Mesendoderm (in vitro differentiated cells): ENCODE measurements around the gene STK10.

Experiments
- DNase-seq: peaks from one replicate; pipeline ENCODE4 v3.0.0; 2013
- H2AK5ac ChIP-seq: 2 replicates; pipeline ENCODE4 v1.6.1; 2013; ENCODE audit warnings: low read length, inconsistent platforms
- H2BK120ac ChIP-seq: 2 replicates; pipeline ENCODE4 v1.6.1; 2013; ENCODE audit warnings: low read depth, mild to moderate bottlenecking, low read length, moderate library complexity, mixed read lengths
- H2BK15ac ChIP-seq: replicated peaks from 2 replicates; pipeline ENCODE4 v1.6.1; 2013; ENCODE audit warnings: low read depth, mild to moderate bottlenecking, moderate library complexity
- H2BK5ac ChIP-seq: 2 replicates; pipeline ENCODE4 v1.6.1; 2013; ENCODE audit warnings: low read length, inconsistent platforms
- H3K18ac ChIP-seq: 2 replicates; pipeline ENCODE4 v1.6.1; 2013; ENCODE audit warnings: mild to moderate bottlenecking, low read length, mixed read lengths
- H3K23ac ChIP-seq: one replicate; pipeline ENCODE4 v1.6.1; 2013; ENCODE audit warnings: low read length
- H3K27ac ChIP-seq: 2 replicates; pipeline ENCODE4 v1.5.1; 2013; ENCODE audit warnings: low read depth, mild to moderate bottlenecking, inconsistent platforms, low read length, moderate library complexity
- H3K27me3 ChIP-seq: 2 replicates; pipeline ENCODE4 v1.6.1; 2013; ENCODE audit warnings: low read length, control low read depth, mild to moderate bottlenecking, inconsistent platforms; ENCODE audit not compliant: insufficient read depth, poor library complexity
- H3K36me3 ChIP-seq: 2 replicates; pipeline ENCODE4 v1.6.1; 2013; ENCODE audit warnings: low read length, inconsistent platforms; ENCODE audit not compliant: control insufficient read depth, insufficient read depth
- H3K4ac ChIP-seq: one replicate; pipeline ENCODE4 v1.6.1; 2013; ENCODE audit warnings: low read depth, mild to moderate bottlenecking, low read length, moderate library complexity
- H3K4me1 ChIP-seq: 2 replicates; pipeline ENCODE4 v1.6.1; 2013; ENCODE audit warnings: low read depth, low read length, inconsistent platforms; ENCODE audit not compliant: control insufficient read depth
- H3K4me2 ChIP-seq: 2 replicates; pipeline ENCODE4 v1.6.1; 2013; ENCODE audit warnings: low read length
- H3K4me3 ChIP-seq: 2 replicates; pipeline ENCODE4 v1.5.1; 2013; ENCODE audit warnings: mild to moderate bottlenecking, low read length
- H3K56ac ChIP-seq: one replicate; pipeline ENCODE4 v1.6.1; 2013; ENCODE audit warnings: low read length
- H3K79me1 ChIP-seq: 2 replicates; pipeline ENCODE4 v1.6.1; 2013; ENCODE audit warnings: low read length, inconsistent platforms
- H3K79me2 ChIP-seq: 2 replicates; pipeline ENCODE4 v1.6.1; 2013; ENCODE audit warnings: mild to moderate bottlenecking, low read length; ENCODE audit not compliant: control insufficient read depth, insufficient read depth
- H3K9ac ChIP-seq: 2 replicates; pipeline ENCODE4 v1.6.1; 2013; ENCODE audit warnings: low read length, inconsistent platforms
- H4K5ac ChIP-seq: one replicate; pipeline ENCODE4 v1.6.1; 2013; ENCODE audit warnings: low read length
- H4K8ac ChIP-seq: one replicate; pipeline ENCODE4 v1.6.1; 2013; ENCODE audit warnings: low read depth, mild to moderate bottlenecking, control low read depth, low read length, moderate library complexity
- WGBS: extraction: QIAGEN DNeasy Blood & Tissue Kit; methylation state at CpG from one replicate; pipeline ENCODE4 v1.1.7; 2013; ENCODE audit warnings: low lambda C conversion rate, missing lambda C conversion rate; ENCODE audit not compliant: insufficient coverage; ENCODE audit errors: extremely low coverage; 5-methylcytosine and 5-hydroxymethylcytosine counted together

The STK10 gene

GRCh38 chr5:172054611-172055153 is 133.3 kb downstream of the STK10 start:
- H3K79me1 ChIP-seq: no peaks in the 10 kb centered on the region

GRCh38 chr5:172052450-172053236 is 135.4 kb downstream of the STK10 start:
- Histone ChIP-seq H3K4ac (no peak overlapping the region), H2BK5ac (no peak overlapping the region), H3K23ac (no peak overlapping the region), H3K27me3 (no peaks in the 10 kb centered on the region), H3K27ac (no peak overlapping the region), H3K36me3 (no peaks in the 10 kb centered on the region), H3K18ac (no peak overlapping the region), H3K9ac (no peak overlapping the region), H2AK5ac (no peak overlapping the region), H3K79me2 (no peaks in the 10 kb centered on the region), H3K4me1 (no peaks in the 10 kb centered on the region), H3K79me1 (no peaks in the 10 kb centered on the region), H3K4me2 (no peak overlapping the region), H3K56ac (no peak overlapping the region), H2BK15ac (no peak overlapping the region), H4K8ac (no peak overlapping the region), H4K5ac (no peak overlapping the region), H3K4me3 (no peak overlapping the region), H2BK120ac (no peak overlapping the region)
- DNase-seq: no peak
- no CpG with 5 or more reads among the region's 19 CpGs for WGBS

More at GRCh38 chr5:172054611-172055153, 133.3 kb downstream of the STK10 start:
- Histone ChIP-seq H3K4me1 (no peaks in the 10 kb centered on the region), H2BK15ac (no peak overlapping the region), H3K27me3 (no peaks in the 10 kb centered on the region), H2BK5ac (no peak overlapping the region), H3K18ac (no peak overlapping the region), H3K27ac (no peak overlapping the region), H2BK120ac (no peak overlapping the region), H4K5ac (no peak overlapping the region), H3K23ac (no peak overlapping the region), H3K56ac (no peak overlapping the region), H2AK5ac (no peak overlapping the region), H3K36me3 (no peaks in the 10 kb centered on the region), H3K9ac (no peak overlapping the region), H3K79me2 (no peaks in the 10 kb centered on the region), H3K4ac (no peak overlapping the region), H4K8ac (no peak overlapping the region), H3K4me3 (no peak overlapping the region), H3K4me2 (no peak overlapping the region)
- no CpG with 5 or more reads among the region's 11 CpGs for WGBS
- no peak for DNase-seq

- no peaks in the 10 kb centered on the region for H3K4me1 ChIP-seq
- H3K27ac ChIP-seq: no peak overlapping the region
- H2BK5ac ChIP-seq: no peak overlapping the region
- no peak overlapping the region for H3K4me3 ChIP-seq
- H4K5ac ChIP-seq: no peak overlapping the region
- H2AK5ac ChIP-seq: no peak overlapping the region
- H3K4me2 ChIP-seq: no peak overlapping the region
- H3K56ac ChIP-seq: no peak overlapping the region
- no peaks in the 10 kb centered on the region for H3K79me1 ChIP-seq
- no peak overlapping the region for H3K23ac ChIP-seq
- H4K8ac ChIP-seq: no peak overlapping the region
- H3K9ac ChIP-seq: no peak overlapping the region
- H3K27me3 ChIP-seq: no peaks in the 10 kb centered on the region
- no peak overlapping the region for H2BK15ac ChIP-seq
- H3K18ac ChIP-seq: no peak overlapping the region
- WGBS: no CpG with 5 or more reads among the region's 16 CpGs
- no peaks in the 10 kb centered on the region for H3K36me3 ChIP-seq
- no peak overlapping the region for H3K4ac ChIP-seq
- H2BK120ac ChIP-seq: no peak overlapping the region
- no peak for DNase-seq
- H3K79me2 ChIP-seq: no peaks in the 10 kb centered on the region
Measured at GRCh38 chr5:172051643-172052339, 136.2 kb downstream of the STK10 start.

GRCh38 chr5:172050080-172050479 is 137.9 kb downstream of the STK10 start:
- H3K4me1 ChIP-seq: no peaks in the 10 kb centered on the region
- WGBS: no CpG with 5 or more reads among the region's 4 CpGs
- no peak overlapping the region for H3K4ac ChIP-seq
- no peak overlapping the region for H3K56ac ChIP-seq
- H4K5ac ChIP-seq: no peak overlapping the region
- H4K8ac ChIP-seq: no peak overlapping the region
- H2AK5ac ChIP-seq: no peak overlapping the region
- H3K18ac ChIP-seq: no peak overlapping the region
- no peak overlapping the region for H3K27ac ChIP-seq
- H3K23ac ChIP-seq: no peak overlapping the region
- H2BK5ac ChIP-seq: no peak overlapping the region
- H3K4me3 ChIP-seq: no peak overlapping the region
- H3K79me1 ChIP-seq: no peaks in the 10 kb centered on the region
- H3K79me2 ChIP-seq: no peaks in the 10 kb centered on the region
- H2BK120ac ChIP-seq: no peak overlapping the region
- H3K4me2 ChIP-seq: no peak overlapping the region
- no peak overlapping the region for H3K9ac ChIP-seq
- H3K36me3 ChIP-seq: no peaks in the 10 kb centered on the region
- H2BK15ac ChIP-seq: no peak overlapping the region
- H3K27me3 ChIP-seq: no peaks in the 10 kb centered on the region
- no peak for DNase-seq

GRCh38 chr5:172049226-172049796 is 138.7 kb downstream of the STK10 start:
- Histone ChIP-seq H3K36me3 (no peaks in the 10 kb centered on the region), H3K79me2 (no peaks in the 10 kb centered on the region), H3K27ac (no peak overlapping the region), H4K5ac (no peak overlapping the region), H3K9ac (no peak overlapping the region), H3K27me3 (no peaks in the 10 kb centered on the region), H3K4ac (no peak overlapping the region), H3K4me1 (no peaks in the 10 kb centered on the region), H3K23ac (no peak overlapping the region), H2AK5ac (no peak overlapping the region), H2BK120ac (no peak overlapping the region), H4K8ac (no peak overlapping the region), H2BK15ac (no peak overlapping the region), H3K56ac (no peak overlapping the region), H2BK5ac (no peak overlapping the region), H3K79me1 (no peaks in the 10 kb centered on the region), H3K4me2 (no peak overlapping the region), H3K4me3 (no peak overlapping the region), H3K18ac (no peak overlapping the region)
- peak; percentile 47 for DNase-seq
- no CpG with 5 or more reads among the region's 12 CpGs for WGBS
